NCI-H1694 (cell line): ENCODE measurements around the gene ZBTB20.

Source experiments
- DNase-seq: peaks from one replicate; lab custom pipeline; 2025; lab: John Stamatoyannopoulos, UW

The ZBTB20 gene

DNA sequence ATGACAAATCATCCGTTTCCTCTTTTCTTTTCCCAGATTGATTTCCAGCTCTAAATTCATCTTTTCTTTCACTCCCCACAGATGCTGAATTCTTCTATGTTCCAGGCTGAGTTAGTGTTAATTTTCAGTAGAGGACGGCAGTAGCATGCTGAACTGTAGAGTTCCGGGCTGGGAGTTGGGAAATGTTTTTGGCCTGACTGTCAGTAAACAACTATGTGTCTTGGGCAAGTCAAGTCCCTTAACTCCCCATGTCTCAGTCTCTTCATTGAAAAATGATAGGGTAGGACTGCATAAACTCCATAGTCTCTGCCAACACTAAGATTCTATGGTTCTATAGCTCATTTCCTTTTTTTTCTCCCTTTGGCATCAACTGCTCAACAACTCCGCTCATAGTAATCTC is 519.3 kb downstream of the ZBTB20 start:
- DNase-seq: no peak

DNA sequence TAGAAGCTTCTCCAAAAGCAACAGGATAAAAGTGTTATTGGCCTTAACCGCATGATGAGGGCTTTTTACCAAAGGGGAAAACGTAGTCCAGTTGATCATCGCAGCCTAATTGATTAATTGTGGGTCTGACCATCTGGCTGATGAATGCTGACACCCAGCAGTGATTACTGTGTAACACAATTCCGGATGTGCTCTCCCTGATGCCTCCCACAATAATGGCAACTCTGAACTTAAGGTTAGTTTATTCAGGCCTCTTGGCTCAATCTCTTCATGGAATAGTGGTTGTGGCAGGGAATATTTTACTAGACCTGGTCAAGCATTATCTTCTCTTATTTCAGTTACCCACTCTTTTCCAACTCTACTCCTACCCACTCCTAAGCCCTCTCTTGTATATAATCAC is 520.3 kb downstream of the ZBTB20 start:
- DNase-seq: no peak

DNA sequence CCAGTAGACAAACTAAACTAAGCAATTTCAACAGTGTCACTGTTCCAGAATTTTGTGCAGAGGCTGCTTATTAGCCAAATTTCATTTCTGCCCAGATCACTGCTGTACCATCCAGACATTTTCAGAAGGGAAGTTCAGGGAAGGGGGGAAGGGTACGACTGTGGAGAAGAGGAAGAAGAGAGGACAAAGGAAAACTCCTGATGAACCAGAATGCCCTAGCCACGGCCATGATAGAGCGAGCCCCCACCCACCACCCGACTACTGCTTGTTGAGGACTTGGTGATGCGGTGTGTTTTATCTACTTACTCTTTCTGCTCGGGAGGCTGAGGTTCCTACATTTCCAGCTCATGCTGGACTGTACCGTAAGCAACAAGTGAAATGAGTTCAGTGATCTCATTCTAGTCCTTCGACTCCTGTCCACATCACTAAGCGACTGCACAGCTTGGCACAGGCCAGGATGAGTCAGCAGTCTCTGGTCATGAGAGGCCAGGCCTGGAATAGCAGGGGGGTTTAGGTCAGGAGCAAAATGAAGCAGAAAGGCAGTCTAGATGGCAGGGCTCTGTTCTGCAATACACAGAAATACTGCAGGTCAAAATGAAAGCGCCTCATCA is 522.4 kb downstream of the ZBTB20 start:
- no peak for DNase-seq

DNA sequence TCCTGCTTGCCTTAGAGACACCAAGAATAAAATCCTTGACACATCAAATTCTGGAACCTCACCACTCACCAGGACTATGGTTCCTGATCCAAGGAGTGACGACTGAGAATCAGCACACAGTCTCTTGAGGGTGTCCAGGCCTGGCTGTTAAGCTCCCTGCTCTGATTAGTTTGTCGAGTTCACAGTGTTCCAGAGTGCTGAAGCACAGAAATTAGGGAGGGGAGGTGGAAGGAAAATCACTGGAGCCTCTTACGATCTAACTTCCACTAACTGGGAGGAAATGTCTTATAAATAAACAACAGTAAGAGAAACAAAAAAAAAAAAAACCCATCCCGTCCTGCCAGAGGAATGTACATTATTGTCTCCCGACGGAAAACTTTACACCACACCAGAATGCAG is 523.0 kb downstream of the ZBTB20 start:
- no peak for DNase-seq

DNA sequence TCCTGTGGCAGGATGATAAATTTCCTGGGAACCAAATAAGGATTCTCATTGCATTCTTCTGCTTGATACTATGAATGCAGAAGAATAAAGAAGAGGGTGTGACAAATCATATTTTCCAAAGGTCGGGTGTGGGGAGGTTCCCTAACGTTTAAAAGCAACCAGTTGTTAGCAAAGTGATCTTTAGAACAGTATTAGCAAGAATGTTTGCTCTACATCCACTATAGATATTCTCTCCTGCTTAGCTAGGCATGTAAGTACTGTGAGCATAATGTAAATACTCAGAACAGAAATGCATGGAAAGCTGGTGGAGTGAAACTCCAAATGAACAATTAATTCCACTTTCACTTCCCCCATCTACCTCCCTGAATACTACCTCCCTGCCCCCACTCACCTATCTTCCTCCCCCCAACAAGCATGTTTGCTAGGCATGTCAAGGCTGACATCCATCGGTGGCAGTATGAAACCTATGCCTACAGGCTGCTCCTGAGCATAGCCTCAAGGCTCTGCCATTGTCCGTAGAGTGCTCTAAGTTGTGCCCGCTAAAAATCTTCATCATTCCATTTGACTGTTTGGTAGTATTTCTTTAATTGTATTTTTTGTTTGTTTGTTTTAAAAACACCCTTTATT is 523.6 kb downstream of the ZBTB20 start:
- DNase-seq: no peak

DNA sequence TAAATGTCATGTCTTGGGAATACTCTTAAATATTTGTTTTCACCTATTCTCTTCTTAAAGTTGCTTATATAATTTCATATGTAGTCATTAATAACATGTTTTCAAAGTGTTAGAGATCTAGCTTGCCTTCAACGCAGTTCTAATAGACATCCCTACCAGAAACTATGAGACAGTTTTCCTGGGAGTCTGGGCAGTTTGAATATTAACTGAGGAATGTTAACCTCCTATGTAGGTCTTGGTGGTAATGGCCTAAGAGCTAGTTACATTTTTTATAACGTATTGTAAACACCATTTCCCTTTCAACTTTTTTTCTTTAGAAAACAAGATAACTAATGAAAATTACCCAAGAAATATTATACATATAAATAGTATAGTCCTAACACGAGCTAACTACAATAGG is 525.1 kb downstream of the ZBTB20 start:
- no peak for DNase-seq

DNA sequence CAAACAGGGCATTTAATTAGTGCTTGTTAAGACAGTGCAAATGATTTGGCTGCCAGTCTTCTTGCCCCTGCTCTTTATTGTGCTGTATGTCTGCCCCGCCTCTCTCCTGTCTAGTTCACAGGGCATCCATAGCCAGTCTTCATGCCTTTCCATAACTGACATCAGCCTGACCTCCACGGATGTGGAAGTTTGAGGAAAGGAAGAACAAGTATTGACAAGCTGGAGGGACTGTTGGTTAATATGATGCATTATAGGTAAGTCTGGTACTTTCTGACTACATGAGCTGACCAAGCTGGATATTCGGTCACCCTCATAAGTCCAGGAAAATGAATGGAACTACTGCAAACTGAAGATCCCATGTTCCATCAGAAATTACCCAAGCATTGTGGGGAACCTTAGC is 527.3 kb downstream of the ZBTB20 start:
- DNase-seq: no peak

DNA sequence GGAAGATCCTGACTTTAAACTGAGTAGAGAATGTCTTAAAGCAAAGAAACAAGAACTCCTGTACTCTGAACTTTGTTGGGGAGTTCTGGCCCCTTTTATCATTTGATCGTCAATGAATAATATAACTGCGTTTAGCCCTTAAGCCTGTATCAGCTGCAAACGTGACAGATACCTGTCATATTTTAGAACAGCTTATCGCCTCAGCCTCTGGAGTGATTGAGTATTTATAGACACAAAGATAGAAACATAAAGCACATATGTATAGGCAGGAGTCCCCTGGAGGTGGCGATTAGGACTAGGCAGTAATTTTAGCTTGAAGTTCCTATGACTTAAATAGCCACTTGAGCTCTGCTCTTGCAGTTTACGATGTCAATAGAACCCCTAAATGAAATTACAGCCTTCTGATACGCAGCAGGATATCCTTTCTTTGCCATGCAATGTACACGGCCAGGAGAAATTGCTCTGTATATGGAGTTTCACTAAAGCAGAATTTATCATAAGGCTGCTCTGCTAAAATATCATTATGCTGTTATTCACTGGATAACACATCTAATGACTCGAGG is 531.5 kb downstream of the ZBTB20 start:
- no peak for DNase-seq

DNA sequence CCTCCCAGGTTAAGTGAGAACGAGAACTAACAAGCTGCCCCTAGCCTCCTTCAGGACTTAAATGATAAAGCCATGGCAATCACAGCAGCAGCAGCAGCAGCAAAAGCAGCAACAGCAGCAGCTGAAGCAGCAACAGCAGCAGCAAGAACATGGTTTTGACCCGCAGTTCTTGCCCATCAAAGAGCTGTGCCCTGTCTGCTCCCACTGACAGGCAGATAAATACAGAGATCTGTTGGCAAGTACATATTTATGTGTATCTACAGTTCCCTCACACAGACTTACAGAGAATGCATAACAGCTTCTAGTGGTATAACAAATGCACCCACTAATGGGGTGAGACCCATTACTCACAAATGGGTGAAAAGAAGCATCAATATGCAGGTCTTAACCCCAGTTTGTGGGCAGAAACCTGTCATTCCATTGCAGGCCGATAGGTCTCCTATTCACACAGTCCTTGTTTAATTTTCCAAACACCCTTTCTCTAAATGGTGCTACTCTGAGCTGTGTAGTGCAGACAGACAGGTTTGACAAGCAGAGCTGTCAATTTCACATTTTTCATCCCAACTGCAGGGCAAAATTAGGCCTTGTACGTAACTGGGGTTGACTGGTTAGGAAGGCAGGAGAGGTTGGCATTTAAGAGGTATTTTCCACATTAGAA is 537.0 kb downstream of the ZBTB20 start:
- DNase-seq: no peak

DNA sequence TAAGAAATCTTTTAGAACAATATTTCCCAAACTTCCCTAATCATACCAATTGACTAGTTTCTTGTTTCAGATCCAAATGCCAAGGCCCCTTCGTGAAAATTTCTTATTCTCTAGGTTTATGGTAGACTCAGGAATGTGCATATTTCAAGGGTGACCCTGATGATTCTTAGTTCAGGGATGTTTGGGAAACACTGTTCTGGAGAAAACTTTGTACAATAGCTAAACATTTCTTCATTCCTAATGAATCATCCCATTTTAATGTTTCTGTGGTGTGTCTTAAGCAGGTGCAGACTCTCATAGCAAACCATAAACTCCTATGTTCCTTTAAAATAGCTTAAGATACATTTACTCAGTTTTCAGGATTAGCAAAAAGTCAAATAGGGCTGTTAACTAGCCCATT is 538.8 kb downstream of the ZBTB20 start:
- DNase-seq: no peak

DNA sequence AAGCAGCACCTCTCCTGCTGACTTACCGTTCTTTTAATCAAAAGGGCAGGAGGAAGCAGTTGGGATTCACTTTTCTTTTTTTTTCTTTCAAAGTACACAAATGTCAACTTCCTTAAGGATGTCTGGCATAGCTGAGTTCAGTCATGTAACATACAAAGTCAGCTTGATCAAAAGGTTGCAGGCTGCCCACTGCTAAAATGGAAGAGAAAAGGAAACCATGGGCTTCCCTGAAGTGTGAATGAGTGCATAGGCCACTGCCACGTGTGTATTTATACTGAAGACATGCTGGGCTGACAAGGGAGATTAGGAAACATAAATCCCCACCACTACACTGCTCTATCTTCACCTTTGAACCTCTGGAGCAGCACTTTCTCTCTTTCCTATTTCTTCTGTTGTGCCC is 540.8 kb downstream of the ZBTB20 start:
- DNase-seq: no peak

DNA sequence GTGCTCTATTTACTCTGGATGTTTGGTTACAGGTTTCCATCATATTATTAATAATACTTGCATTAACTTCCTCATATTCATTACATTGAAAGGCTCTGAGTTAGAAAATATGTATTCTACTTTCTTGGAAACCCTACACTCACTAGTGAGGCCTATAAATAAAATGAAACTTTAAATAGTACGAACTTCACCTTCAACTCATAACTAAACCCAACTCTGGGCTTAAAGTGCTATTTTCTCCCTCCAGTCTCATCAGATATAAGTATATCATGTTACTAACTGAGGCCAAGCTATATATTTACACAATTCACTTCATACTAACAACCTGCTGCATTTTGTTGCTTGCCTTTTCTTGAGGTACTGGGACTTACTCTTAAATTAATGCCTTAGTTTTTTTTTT is 546.5 kb downstream of the ZBTB20 start:
- no peak for DNase-seq

DNA sequence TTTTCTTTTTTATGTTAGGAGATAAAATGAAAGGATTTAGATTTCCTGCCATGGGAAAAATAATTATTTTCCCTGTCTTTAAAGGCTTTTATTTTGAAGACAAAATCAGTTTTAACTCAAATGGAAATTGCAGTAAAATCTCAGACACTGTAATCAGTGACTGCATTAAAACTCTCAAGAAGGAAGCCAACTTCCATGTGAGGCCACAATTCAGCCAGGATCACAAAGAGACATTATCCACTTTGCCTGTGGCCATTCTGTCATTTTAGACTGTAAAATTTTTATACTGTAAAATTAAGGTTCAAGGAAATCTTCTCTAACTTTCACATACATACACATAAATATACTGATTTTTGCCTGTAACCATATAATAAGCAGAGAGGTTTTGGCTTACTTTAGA is 549.2 kb downstream of the ZBTB20 start:
- no peak for DNase-seq

DNA sequence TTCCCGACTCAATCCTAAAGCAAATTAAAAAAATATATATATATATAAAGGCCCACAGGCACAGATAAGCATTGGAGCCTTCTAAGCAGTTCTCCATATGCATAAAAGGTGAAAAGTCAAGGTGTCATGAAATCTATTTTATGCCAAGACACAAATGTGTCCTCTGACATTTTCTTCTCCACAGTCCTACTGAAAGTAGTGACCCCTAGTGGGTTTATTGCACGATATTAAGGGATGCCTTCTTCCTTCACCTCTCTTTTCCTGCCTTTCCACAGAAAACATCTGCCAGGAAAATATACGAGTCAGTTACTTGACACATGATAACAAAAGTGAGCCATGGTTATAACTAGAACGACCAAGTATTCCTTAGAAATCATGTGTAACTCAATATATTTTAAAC is 550.1 kb downstream of the ZBTB20 start:
- no peak for DNase-seq

DNA sequence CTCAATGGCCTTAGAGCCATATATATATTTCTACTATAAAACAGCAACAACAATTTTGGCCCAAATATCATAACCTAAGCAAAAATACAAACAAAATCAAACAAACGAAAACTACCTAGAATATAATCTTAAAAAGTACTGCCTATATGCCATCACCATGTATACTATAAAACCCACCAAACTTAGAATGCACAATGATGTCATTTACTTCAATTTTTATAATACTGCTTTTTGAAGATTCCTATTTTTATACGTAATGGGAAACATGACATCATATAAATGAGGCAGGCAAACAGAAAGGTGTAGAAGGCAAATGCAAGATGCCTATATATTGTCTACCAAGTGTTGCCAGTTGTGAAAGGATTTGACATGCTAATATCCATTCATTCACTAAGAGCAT is 550.9 kb downstream of the ZBTB20 start:
- DNase-seq: no peak

DNA sequence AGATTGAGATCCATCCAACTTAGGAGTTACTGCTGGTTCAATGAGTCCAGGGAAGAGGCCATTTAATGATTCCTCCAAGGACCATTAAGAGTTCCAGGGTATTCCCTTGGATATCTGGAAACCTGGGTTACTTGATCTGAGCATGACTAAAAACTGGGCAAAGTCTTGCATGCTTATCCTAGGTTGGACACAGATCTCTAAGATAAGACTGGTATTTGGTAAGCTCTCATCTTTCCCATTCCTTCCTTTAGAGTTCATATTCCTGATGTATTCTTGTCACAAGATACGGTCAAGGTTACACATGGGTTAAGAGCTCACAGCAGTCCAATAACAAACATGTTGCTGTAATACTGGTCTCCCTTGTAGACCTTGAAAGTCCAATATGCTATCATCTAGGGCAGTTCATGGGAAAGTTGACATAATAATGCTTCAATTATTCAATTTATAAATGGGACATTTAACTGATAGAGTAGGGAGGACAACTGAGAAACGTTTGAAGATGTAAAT is 551.5 kb downstream of the ZBTB20 start:
- DNase-seq: no peak

DNA sequence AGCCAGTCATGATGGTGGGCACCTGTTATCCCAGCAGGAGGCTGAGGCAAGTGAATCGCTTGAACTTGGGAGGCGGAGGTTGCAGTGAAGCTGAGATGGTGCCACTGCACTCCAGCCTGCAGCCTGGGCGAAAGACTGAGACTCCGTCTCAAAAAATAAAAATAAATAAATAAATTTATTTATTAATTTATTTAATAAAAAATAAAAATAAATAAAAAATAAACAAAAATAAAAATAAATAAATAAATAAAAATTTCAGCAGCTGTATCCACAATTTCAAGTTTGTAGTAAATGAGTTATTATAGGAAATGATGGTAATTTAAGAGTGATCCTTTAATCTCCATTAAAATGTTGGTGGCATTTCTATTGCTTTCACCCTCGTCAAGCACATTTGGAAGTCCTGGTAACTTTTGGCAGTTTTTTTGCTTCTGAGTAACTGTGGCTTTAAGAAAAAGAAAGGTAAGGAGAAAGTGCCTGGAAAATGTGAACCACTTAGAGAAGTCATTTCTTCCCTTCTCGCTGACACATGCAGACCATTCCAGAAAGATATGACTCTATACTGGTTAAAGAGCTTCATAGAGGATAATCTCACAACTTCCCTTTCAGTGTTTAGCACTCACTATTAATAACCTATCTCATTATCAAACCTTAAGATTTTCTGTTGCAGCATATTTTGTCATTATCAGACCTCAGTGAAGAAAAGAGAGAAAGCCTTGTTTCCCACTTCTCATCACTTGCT is 556.6 kb downstream of the ZBTB20 start:
- no peak for DNase-seq

DNA sequence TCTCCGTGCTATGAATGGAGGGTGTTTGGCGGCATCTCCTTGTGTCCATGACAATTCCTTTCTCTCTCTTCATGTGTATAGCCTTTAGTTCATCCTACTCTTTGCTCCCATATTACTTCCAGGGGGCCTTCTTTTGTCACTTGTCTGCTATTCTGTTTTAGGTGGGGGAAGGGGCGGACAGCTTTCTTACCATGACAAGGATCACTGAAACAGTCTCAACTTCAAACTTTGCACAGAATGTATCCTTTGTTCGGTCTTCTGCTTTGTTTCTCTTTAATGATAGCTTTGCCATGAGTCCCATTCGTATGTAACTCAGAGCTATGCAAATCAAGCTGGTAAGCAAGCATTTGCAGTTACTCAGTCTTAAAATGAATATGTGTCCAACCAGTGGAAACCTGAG is 559.1 kb downstream of the ZBTB20 start:
- DNase-seq: no peak

DNA sequence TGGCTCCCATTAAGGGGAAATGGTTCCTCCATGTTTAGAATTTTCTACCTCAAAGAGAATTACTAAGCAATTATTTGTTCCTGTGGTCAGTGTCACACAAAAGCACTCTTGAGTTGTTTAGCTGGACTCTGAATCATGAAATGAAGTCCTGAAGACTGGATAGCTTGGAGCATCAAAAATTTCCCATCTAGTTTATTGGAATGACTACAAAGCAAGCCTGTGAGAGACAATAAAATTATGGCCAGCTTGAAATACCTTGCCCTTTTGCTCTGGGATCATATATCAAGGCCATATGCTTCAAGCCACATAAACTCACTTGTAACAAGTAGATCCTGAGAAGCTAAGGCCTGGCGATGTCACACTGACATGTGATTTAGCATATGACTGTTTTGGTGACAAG is 561.0 kb downstream of the ZBTB20 start:
- DNase-seq: no peak

DNA sequence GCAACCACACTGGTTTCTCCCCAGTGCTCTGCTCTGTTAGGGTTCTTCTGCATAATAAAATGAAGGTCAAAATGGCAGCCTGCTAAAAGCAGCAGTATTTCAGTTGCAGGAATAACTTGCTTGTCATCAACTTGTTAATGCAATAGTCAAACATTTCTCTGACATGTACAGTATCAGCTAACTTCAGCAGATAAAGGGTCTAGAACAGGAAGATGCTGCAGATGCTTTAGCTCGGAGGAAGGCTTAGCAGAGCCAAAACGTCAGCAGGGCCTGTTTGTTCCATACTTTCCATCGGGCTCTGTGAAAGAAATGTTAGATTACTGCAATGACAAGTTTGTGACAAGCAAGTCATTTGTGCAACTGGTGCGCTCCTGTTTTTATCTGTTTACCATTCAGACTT is 561.4 kb downstream of the ZBTB20 start:
- DNase-seq: no peak

DNA sequence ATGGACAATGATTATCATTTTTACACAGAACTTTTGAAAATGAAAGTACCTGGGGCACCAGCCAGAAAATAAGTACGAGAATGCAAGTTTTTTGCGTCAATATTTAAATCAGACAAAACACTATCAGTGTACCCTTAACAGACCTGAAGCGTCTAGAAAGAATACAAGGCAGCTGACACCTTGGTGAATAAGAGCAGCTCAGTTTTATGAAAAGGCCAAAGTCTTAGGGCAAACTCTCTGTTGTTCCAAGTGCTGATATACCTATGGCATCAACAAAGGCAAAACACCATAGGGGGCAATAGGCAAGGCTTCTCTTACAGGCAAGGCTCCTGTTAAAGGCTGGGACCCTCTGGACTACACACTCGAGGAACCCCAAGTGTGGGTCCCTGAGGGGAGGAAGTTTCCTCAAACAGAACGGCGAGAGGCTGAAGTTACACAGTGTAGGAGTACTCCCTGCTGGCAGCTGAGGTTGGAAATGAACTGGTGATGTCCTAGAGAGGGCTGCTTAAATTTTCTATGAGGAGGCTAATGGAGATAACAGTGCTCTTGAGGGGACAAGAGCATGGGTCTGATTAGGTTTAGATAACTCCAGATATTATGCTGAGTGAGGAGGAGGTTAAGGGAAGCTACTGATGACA is 562.2 kb downstream of the ZBTB20 start:
- DNase-seq: no peak

DNA sequence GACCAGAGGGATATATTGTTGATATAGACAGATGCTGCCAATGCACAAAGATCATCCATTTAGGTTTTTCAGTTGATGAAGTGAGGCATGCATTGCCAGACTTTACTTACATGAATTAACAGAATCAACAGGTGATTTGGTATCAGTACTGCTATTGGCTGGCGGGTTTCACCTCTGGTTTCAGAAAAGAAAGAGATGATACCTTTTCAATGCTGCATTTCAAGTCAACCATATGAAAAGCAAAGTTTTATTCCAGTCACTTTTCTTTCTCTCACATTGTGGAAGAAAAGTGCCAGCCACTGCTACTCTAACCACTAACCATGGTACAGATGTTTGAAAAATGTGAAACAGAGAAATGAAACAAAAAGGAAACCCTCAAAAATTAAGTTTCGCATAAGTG is 564.2 kb downstream of the ZBTB20 start:
- no peak for DNase-seq
